Loucy (cell line): Measurements from ENCODE around the gene SORBS1.

Source experiments
- EZH2phosphoT487 ChIP-seq: fragments of 200-600 bp; IDR thresholded peaks from 2 replicates; pipeline ENCODE4 v1.6.1; 2018; ENCODE audit warnings: antibody characterized with exemption, mild to moderate bottlenecking, moderate library complexity, borderline replicate concordance
- TF ChIP-seq, protein P1 (sequence below): fragments of 200-600 bp; sonication (generic); conservative IDR thresholded peaks from 2 replicates; pipeline ENCODE4 v1.5.1; 2014; ENCODE audit warnings: mild to moderate bottlenecking, antibody characterized with exemption, low read length

DNA sequence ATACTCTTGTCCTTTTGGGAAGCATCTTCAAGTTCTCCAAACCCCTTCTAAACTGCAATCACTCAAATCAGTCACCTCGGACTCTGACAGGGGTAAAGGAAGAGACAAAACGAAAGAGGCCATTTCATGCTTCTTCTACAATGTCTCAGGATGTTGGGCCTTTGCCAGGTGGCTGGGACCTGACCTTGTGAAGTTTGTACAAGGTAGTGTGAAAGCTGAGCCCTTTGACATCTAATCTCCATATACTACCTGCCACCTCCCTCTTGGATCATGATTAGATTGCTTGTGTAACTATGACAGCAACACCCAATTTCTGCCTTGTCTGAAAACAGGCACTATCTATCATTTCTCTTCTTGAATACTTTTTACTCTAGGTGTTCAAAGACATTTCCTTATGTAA, 235.3 kb downstream of the SORBS1 start:
- TF ChIP-seq, protein P1, sequence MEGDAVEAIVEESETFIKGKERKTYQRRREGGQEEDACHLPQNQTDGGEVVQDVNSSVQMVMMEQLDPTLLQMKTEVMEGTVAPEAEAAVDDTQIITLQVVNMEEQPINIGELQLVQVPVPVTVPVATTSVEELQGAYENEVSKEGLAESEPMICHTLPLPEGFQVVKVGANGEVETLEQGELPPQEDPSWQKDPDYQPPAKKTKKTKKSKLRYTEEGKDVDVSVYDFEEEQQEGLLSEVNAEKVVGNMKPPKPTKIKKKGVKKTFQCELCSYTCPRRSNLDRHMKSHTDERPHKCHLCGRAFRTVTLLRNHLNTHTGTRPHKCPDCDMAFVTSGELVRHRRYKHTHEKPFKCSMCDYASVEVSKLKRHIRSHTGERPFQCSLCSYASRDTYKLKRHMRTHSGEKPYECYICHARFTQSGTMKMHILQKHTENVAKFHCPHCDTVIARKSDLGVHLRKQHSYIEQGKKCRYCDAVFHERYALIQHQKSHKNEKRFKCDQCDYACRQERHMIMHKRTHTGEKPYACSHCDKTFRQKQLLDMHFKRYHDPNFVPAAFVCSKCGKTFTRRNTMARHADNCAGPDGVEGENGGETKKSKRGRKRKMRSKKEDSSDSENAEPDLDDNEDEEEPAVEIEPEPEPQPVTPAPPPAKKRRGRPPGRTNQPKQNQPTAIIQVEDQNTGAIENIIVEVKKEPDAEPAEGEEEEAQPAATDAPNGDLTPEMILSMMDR, result no peak
- TF ChIP-seq EZH2phosphoT487, result no peak
